ENCODE measurements around the gene WNT2B.

The WNT2B gene

DNA sequence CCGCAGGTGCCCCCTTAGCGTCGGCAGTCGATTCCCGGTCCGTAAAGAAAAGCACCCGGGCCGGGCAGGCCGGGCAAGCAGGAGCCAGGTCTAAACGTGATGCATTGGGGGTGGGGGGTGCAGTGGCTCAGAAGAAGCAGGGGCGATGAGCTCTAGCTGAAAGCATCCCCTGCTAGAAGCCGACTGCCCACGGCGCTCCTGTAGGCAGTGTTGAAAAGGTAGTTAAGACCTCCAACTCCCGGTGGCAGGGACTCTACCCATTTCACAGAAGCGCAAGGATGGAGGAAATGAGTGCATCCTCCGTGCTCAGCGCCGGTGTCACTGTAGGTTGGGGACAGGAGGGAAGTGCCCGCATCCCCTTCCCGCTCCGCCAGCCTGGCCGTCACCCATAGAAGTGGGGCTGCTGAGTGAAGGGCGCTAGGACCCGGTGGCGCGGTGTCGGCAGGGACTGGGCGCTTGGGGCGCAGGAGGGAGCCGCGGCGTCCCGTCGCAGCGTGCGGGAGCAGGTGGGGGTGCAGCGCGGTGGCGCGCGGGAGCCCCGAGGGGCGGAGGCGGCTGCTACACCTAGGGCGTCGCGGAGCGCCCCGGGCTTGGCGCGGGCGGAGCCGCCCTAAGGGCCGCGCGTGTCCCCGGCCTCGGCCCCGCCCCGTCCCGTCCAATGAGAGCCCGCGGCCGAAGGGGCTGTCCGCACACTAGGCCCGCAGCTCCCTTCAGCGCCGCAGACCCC lies at the start of gene WNT2B:
Gene WNT2B, plus strand, starts transcription at position 688 of the 727 bp plus-strand sequence. CDS start 298 bp downstream, outside the sequence.
- TF ChIP-seq POLR2A (IDR thresholded peaks at IDR 0.05; ENCODE audit: extremely low read depth, insufficient read length) (no peak), MYC (IDR thresholded peaks at IDR 0.05; ENCODE audit: low read depth, low read length) (no peak)
- TF ChIP-seq, protein P1, sequence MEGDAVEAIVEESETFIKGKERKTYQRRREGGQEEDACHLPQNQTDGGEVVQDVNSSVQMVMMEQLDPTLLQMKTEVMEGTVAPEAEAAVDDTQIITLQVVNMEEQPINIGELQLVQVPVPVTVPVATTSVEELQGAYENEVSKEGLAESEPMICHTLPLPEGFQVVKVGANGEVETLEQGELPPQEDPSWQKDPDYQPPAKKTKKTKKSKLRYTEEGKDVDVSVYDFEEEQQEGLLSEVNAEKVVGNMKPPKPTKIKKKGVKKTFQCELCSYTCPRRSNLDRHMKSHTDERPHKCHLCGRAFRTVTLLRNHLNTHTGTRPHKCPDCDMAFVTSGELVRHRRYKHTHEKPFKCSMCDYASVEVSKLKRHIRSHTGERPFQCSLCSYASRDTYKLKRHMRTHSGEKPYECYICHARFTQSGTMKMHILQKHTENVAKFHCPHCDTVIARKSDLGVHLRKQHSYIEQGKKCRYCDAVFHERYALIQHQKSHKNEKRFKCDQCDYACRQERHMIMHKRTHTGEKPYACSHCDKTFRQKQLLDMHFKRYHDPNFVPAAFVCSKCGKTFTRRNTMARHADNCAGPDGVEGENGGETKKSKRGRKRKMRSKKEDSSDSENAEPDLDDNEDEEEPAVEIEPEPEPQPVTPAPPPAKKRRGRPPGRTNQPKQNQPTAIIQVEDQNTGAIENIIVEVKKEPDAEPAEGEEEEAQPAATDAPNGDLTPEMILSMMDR (IDR thresholded peaks at IDR 0.05; ENCODE audit: low read depth, low read length) = no peak
- TF ChIP-seq, protein P2, sequence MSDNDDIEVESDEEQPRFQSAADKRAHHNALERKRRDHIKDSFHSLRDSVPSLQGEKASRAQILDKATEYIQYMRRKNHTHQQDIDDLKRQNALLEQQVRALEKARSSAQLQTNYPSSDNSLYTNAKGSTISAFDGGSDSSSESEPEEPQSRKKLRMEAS (IDR thresholded peaks at IDR 0.05; ENCODE audit: low read depth, low read length) = no peak
- H3K4me3 ChIP-seq (ENCODE audit: low read depth, low read length) = no peak within 1 kb of the TSS
- peak; percentile 49 for DNase-seq (ENCODE audit: low read depth)

DNA sequence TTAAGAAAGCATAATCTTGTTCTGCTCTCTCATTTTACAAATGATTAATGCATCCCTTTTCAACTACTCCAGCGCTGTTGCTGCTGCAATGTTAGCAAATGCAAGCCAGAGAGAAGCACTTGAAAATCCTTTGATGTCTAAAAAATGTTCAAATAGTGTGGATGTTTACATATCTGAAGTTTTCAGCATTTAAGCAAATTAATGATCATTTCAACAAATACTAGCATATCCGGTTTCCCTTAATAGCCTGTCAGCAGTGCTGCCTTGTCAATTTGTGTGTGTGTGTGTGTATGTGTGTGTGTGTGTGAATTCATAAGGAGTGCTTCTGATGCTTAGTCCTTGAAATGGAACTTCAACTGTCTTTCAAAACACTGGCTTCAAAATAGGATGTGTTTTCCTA lies 48.1 kb upstream of the WNT2B start:
- no peak overlapping the region for H3K4me3 ChIP-seq (ENCODE audit: low read depth, low read length)
- TF ChIP-seq, protein P2 (IDR thresholded peaks at IDR 0.05; ENCODE audit: low read depth, low read length) = no peak
- TF ChIP-seq MYC (IDR thresholded peaks at IDR 0.05; ENCODE audit: low read depth, low read length) = no peak
- TF ChIP-seq POLR2A (IDR thresholded peaks at IDR 0.05; ENCODE audit: extremely low read depth, insufficient read length) = no peak
- TF ChIP-seq, protein P1 (IDR thresholded peaks at IDR 0.05; ENCODE audit: low read depth, low read length) = no peak
- no peak for DNase-seq (ENCODE audit: low read depth)

DNA sequence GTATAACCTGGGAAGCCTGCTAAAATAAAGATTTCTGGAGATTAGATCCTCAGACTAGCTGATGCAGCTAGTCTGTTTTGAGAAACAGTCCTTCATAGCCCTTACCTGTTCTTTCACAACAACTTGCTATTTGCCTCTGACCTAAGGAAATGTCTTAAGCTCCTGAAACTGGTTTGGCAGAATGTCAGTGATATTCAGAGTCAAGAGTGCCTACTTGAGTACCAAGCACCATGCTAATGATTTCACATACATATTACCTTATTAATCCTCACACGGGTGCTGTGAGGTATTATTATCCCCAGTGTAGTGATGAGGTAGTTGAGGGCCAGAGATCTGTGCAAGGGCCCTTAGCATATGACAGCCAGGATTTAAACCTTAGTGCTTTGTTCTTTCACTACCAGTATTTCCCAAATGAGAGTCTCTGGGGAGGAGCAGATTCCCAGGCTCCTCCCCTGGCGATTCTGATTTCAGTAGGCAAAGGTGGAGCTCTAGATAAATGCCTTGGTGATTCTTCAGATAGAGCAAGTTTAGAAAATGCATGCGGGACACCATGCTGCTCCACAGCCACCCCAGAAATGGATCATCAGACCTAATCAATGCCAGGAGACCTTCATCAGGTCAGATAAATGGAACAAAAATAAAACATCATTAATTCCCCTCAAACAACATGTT lies 47.4 kb upstream of the WNT2B start:
- no peak overlapping the region for H3K4me3 ChIP-seq (ENCODE audit: low read depth, low read length)
- TF ChIP-seq MYC (IDR thresholded peaks at IDR 0.05; ENCODE audit: low read depth, low read length) (no peak), POLR2A (IDR thresholded peaks at IDR 0.05; ENCODE audit: extremely low read depth, insufficient read length) (no peak)
- TF ChIP-seq, protein P2 (IDR thresholded peaks at IDR 0.05; ENCODE audit: low read depth, low read length) = no peak
- TF ChIP-seq, protein P1 (IDR thresholded peaks at IDR 0.05; ENCODE audit: low read depth, low read length) = no peak
- DNase-seq (ENCODE audit: low read depth) = no peak

DNA sequence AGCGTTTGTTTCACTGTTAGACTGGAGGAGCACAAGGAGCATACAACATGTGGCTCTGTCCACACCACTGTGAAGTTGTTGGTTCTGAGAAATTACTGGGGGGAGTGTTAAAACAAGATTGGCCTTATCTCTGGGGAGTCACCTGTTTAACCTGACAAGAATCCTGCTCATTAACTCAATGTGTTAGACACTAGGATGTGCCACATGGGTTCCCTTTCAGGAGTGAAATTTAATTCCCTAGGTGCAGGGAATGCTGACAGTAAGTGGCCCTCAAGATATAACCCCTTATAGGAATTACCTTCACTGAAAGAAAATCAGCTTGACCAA lies 45.8 kb upstream of the WNT2B start:
- TF ChIP-seq MYC (IDR thresholded peaks at IDR 0.05; ENCODE audit: low read depth, low read length) (no peak), POLR2A (IDR thresholded peaks at IDR 0.05; ENCODE audit: extremely low read depth, insufficient read length) (no peak)
- TF ChIP-seq, protein P1 (IDR thresholded peaks at IDR 0.05; ENCODE audit: low read depth, low read length) = no peak
- TF ChIP-seq, protein P2 (IDR thresholded peaks at IDR 0.05; ENCODE audit: low read depth, low read length) = no peak
- DNase-seq (ENCODE audit: low read depth) = no peak
- H3K4me3 ChIP-seq (ENCODE audit: low read depth, low read length) = no peak overlapping the region

DNA sequence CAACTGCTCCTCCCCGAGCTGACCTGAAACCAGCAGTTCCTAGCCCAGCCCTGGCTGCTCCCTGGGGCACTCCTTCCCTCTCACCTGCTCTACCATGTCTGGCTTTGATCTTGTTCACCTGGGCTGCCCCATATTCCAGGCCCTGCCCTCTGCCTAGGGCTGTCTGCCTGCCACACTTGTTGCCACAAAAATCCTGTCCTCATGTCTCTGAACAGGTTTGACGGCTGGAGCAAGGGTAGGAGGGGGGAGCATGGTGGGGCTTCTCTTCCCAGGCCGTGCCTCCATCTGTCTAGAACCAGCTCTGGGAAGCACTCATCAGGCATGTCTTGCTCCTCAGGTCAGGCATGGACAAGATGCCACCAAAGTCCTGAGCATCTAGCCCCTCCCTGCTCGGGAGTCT lies 44.3 kb upstream of the WNT2B start:
- DNase-seq (ENCODE audit: low read depth) = no peak
- TF ChIP-seq MYC (IDR thresholded peaks at IDR 0.05; ENCODE audit: low read depth, low read length) (no peak), POLR2A (IDR thresholded peaks at IDR 0.05; ENCODE audit: extremely low read depth, insufficient read length) (no peak)
- TF ChIP-seq, protein P1 (IDR thresholded peaks at IDR 0.05; ENCODE audit: low read depth, low read length) = no peak
- TF ChIP-seq, protein P2 (IDR thresholded peaks at IDR 0.05; ENCODE audit: low read depth, low read length) = no peak
- no peak overlapping the region for H3K4me3 ChIP-seq (ENCODE audit: low read depth, low read length)
